GM12801 (cell line): ENCODE measurements around the gene PPP1R14C.

Experiments used
- CTCF ChIP-seq: IDR thresholded peaks from one replicate; pipeline ENCODE4 v1.5.1; 2011; ENCODE audit warnings: control low read depth; ENCODE audit not compliant: insufficient read length; ENCODE audit errors: extremely low read depth

PPP1R14C gene

DNA sequence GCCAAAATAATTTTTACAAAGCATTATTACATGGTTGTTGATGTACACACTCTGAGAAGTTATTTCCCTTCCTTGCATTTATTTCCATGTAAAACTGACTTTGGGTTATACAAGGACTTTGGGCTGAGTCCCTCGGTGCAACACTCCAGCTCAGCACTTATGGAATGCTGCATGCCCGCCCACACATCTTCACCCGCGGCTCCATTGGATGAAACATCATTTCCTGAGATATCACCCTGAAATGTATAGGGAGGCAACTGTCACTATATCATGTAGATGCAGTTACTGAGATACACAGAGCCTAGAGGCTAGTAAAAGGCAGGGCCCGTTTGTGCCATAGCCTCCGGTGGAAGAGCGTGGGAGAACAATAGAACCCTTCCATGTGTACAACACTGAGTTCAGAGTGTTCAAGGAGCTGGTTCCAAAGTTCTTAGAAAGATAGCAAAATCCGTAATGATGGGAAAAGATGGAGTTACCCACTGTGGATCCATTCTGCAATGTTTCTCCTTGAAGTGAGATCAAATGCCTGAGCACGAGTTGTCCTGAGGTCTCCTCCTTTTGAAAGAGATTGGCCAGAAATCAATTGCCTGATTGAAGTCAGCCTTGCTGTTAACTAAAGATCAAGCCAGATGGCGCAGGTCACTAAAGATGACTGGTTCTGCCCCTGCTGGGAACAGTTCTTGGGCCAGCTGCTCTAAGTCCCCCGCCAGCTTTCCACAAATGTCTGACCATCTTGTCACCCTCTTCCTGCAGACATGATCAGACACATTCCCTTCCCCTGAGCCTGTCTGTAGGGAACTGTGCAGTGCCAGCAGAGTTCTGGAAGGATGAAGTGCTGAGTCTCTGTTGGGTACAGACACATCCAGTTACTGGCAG, 125.1 kb downstream of the PPP1R14C start:
- no peak for TF ChIP-seq CTCF

- TF ChIP-seq CTCF, result no peak
Observed at GRCh38 chr6:150269130-150269856, 126.4 kb downstream of the PPP1R14C start.

DNA sequence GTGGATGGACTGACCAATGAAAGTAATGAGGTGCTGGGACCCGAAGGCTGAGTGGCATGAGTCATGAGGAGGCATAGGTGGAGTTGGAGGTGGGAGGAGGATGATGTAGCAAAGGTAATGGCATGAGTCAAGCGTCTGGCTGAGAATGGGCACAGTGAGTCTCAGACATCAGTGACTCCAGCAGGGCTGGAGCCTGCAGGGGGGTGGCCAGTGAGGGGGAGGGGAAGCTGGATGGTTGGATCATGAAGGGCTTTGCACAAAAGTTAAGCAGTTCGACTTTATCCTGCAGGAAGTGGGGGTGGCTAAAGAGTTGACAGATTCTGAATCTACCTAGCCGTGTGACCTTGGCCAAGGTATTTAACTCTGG, 127.0 kb downstream of the PPP1R14C start:
- TF ChIP-seq CTCF, result no peak

- no peak for TF ChIP-seq CTCF
Observed at GRCh38 chr6:150270330-150271052, 127.6 kb downstream of the PPP1R14C start.

DNA sequence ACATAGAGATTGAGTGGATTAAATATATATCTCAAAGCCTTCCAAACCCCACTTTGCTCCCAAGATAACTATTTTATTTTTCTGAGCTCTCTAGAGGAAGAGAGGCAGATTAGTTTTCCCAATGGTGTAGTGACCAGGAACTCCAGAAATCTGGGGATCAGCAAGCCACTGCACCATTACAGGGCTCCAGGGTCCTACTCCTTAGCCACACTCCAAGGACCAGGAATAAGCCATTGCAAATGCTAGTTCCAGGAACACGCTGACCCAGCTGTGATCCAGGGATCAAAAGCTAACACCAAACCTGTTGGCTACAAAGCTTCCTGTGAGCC, 128.3 kb downstream of the PPP1R14C start:
- TF ChIP-seq CTCF, result no peak

GRCh38 chr6:150271501-150272263, 128.8 kb downstream of the PPP1R14C start:
- TF ChIP-seq CTCF, result no peak
